ENCODE data around the gene SLC35B2. TPM values are rescaled to one million over a fixed set of nuclear protein-coding genes. Genes with fewer than 3 reads are reported as not detected.

SLC35B2 gene
- total RNA-seq, 2 donors from 2014 or later, result 34.6 to 39.4 TPM

- H3K9me3 Mint-ChIP-seq, result no peaks in the 10 kb centered on the region
- H3K27ac Mint-ChIP-seq, result no peak overlapping the region
- DNase-seq (ENCODE audit: low spot score), result no peak
- no peak for ATAC-seq
- peaks cover 66 to 72% of the 10 kb centered on the region in 2 donors for H3K4me1 Mint-ChIP-seq (ENCODE audit: low read depth in 2 of 2)
- H3K4me3 Mint-ChIP-seq, result no peak overlapping the region
- H3K36me3 Mint-ChIP-seq, result peaks cover 10% of the 10 kb centered on the region
- H3K27me3 Mint-ChIP-seq, result no peaks in the 10 kb centered on the region
Observed at GRCh38 chr6:44260011-44260410, 2.7 kb upstream of the SLC35B2 start.

GRCh38 chr6:44258921-44259320 lies 1.6 kb upstream of the SLC35B2 start:
- H3K4me1 Mint-ChIP-seq (ENCODE audit: low read depth in 2 of 2), result peaks cover 64 to 68% of the 10 kb centered on the region in 2 donors
- H3K4me3 Mint-ChIP-seq, result peak overlapping the region; percentile 79
- H3K36me3 Mint-ChIP-seq, result peaks cover 15% of the 10 kb centered on the region
- H3K27me3 Mint-ChIP-seq, result no peaks in the 10 kb centered on the region
- ATAC-seq (no peak), DNase-seq (ENCODE audit: low spot score) (no peak)
- H3K9me3 Mint-ChIP-seq, result no peaks in the 10 kb centered on the region
- peak overlapping the region; percentile 74 to 93 for H3K27ac Mint-ChIP-seq

- no peak for ATAC-seq
- Mint-ChIP-seq H3K36me3 (peaks cover 20% of the 10 kb centered on the region), H3K4me3 (peak overlapping the region; percentile 79)
Observed at GRCh38 chr6:44258325-44258863, 1.1 kb upstream of the SLC35B2 start.

GRCh38 chr6:44257753-44258324 lies 511 bp upstream of the SLC35B2 start:
- peak in 1 of 2 donors; percentile 0 for ATAC-seq
- H3K27me3 Mint-ChIP-seq, result no peaks in the 10 kb centered on the region
- no peaks in the 10 kb centered on the region for H3K9me3 Mint-ChIP-seq
- peaks cover 63 to 64% of the 10 kb centered on the region in 2 donors for H3K4me1 Mint-ChIP-seq (ENCODE audit: low read depth in 2 of 2)
- peak overlapping the region; percentile 74 to 93 for H3K27ac Mint-ChIP-seq
- peak overlapping the region; percentile 79 for H3K4me3 Mint-ChIP-seq
- H3K36me3 Mint-ChIP-seq, result peaks cover 25% of the 10 kb centered on the region
- no peak for DNase-seq (ENCODE audit: low spot score)

More at GRCh38 chr6:44258325-44258863, 1.1 kb upstream of the SLC35B2 start:
- Mint-ChIP-seq H3K27ac (peak overlapping the region; percentile 74 to 93), H3K9me3 (no peaks in the 10 kb centered on the region), H3K4me1 (ENCODE audit: low read depth in 2 of 2) (peaks cover 63 to 64% of the 10 kb centered on the region in 2 donors), H3K27me3 (no peaks in the 10 kb centered on the region)
- DNase-seq (ENCODE audit: low spot score), result no peak

- peaks cover 64 to 66% of the 10 kb centered on the region in 2 donors for H3K4me1 Mint-ChIP-seq (ENCODE audit: low read depth in 2 of 2)
- peak overlapping the region; percentile 88 for H3K4me3 Mint-ChIP-seq
- no peaks in the 10 kb centered on the region for H3K27me3 Mint-ChIP-seq
Observed at GRCh38 chr6:44256775-44257024, 628 bp downstream of the SLC35B2 start.

GRCh38 chr6:44255871-44256774 lies 1.2 kb downstream of the SLC35B2 start:
- Mint-ChIP-seq H3K36me3 (peaks cover 36% of the 10 kb centered on the region), H3K9me3 (no peaks in the 10 kb centered on the region), H3K4me3 (peak overlapping the region; percentile 88), H3K27ac (peak overlapping the region; percentile 91 to 98), H3K27me3 (no peaks in the 10 kb centered on the region), H3K4me1 (ENCODE audit: low read depth in 2 of 2) (peaks cover 65 to 67% of the 10 kb centered on the region in 2 donors)
- DNase-seq (ENCODE audit: low spot score) (no peak), ATAC-seq (no peak)

More at GRCh38 chr6:44256775-44257024, 628 bp downstream of the SLC35B2 start:
- no peaks in the 10 kb centered on the region for H3K9me3 Mint-ChIP-seq
- H3K27ac Mint-ChIP-seq, result peak overlapping the region; percentile 91 to 98
- ATAC-seq (no peak), DNase-seq (ENCODE audit: low spot score) (no peak)
- peaks cover 33% of the 10 kb centered on the region for H3K36me3 Mint-ChIP-seq

GRCh38 chr6:44255105-44255808 lies 2.1 kb downstream of the SLC35B2 start:
- Mint-ChIP-seq H3K36me3 (peaks cover 38% of the 10 kb centered on the region), H3K27ac (peak overlapping the region; percentile 91 to 98), H3K4me1 (ENCODE audit: low read depth in 2 of 2) (peaks cover 62 to 66% of the 10 kb centered on the region in 2 donors), H3K4me3 (peak overlapping the region; percentile 88), H3K9me3 (no peaks in the 10 kb centered on the region), H3K27me3 (no peaks in the 10 kb centered on the region)
- ATAC-seq, result peak in 1 of 2 donors; percentile 0
- no peak for DNase-seq (ENCODE audit: low spot score)

GRCh38 chr6:44254191-44255104 lies 2.9 kb downstream of the SLC35B2 start:
- Mint-ChIP-seq H3K36me3 (peaks cover 46% of the 10 kb centered on the region), H3K27ac (peak overlapping the region; percentile 91 to 98), H3K9me3 (no peaks in the 10 kb centered on the region), H3K27me3 (no peaks in the 10 kb centered on the region), H3K4me1 (ENCODE audit: low read depth in 2 of 2) (peaks cover 70 to 74% of the 10 kb centered on the region in 2 donors), H3K4me3 (peak overlapping the region; percentile 18)
- no peak for DNase-seq (ENCODE audit: low spot score)
- ATAC-seq, result no peak

- no peak for ATAC-seq
- DNase-seq (ENCODE audit: low spot score), result no peak
- peak overlapping the region; percentile 91 to 98 for H3K27ac Mint-ChIP-seq
- H3K4me1 Mint-ChIP-seq (ENCODE audit: low read depth in 2 of 2), result peaks cover 72 to 78% of the 10 kb centered on the region in 2 donors
- no peaks in the 10 kb centered on the region for H3K27me3 Mint-ChIP-seq
- peaks cover 55% of the 10 kb centered on the region for H3K36me3 Mint-ChIP-seq
- H3K9me3 Mint-ChIP-seq, result no peaks in the 10 kb centered on the region
- H3K4me3 Mint-ChIP-seq, result peak overlapping the region; percentile 94
Observed at GRCh38 chr6:44253307-44254101, 3.8 kb downstream of the SLC35B2 start.

GRCh38 chr6:44251576-44252524 lies 5.5 kb downstream of the SLC35B2 start:
- no peaks in the 10 kb centered on the region for H3K27me3 Mint-ChIP-seq

GRCh38 chr6:44250718-44251123 lies 6.6 kb downstream of the SLC35B2 start:
- H3K36me3 Mint-ChIP-seq, result peaks cover 71% of the 10 kb centered on the region
- peaks cover 65 to 71% of the 10 kb centered on the region in 2 donors for H3K4me1 Mint-ChIP-seq (ENCODE audit: low read depth in 2 of 2)
- H3K27me3 Mint-ChIP-seq, result no peaks in the 10 kb centered on the region
- ATAC-seq, result no peak
- peak overlapping the region; percentile 94 for H3K4me3 Mint-ChIP-seq
- DNase-seq (ENCODE audit: low spot score), result no peak
- H3K9me3 Mint-ChIP-seq, result no peaks in the 10 kb centered on the region
- H3K27ac Mint-ChIP-seq, result peak overlapping the region; percentile 98

More at GRCh38 chr6:44251576-44252524, 5.5 kb downstream of the SLC35B2 start:
- peak overlapping the region; percentile 91 to 98 for H3K27ac Mint-ChIP-seq
- DNase-seq (ENCODE audit: low spot score), result no peak
- H3K9me3 Mint-ChIP-seq, result no peaks in the 10 kb centered on the region
- H3K4me1 Mint-ChIP-seq (ENCODE audit: low read depth in 2 of 2), result peaks cover 72 to 79% of the 10 kb centered on the region in 2 donors
- H3K36me3 Mint-ChIP-seq, result peaks cover 69% of the 10 kb centered on the region
- no peak for ATAC-seq
- peak overlapping the region; percentile 94 for H3K4me3 Mint-ChIP-seq
